ENCODE data around the gene SAMD10.

SAMD10 gene

DNA sequence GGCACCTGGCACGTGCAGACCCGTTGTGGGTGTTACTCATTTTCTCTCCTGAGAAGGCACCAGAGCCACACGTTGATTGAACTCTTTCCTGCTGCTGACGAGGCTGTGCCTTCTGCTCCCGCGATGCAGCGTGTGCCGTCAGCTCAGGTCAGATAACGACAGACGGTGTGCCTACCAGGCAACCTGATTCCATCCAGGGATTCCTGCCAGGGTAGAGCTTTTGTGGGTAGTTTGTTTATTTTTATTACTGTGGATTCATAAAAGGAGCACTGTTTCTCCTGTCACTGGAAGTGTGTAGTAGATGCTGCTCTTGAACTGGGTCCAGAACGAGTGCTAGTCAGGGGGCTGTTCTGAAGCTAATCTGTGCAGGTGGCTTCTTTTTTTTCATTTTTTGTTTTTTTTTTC, 22.2 kb upstream of the SAMD10 start:
- DNase-seq (ENCODE audit: low read depth) = no peak
- TF ChIP-seq, protein P1, sequence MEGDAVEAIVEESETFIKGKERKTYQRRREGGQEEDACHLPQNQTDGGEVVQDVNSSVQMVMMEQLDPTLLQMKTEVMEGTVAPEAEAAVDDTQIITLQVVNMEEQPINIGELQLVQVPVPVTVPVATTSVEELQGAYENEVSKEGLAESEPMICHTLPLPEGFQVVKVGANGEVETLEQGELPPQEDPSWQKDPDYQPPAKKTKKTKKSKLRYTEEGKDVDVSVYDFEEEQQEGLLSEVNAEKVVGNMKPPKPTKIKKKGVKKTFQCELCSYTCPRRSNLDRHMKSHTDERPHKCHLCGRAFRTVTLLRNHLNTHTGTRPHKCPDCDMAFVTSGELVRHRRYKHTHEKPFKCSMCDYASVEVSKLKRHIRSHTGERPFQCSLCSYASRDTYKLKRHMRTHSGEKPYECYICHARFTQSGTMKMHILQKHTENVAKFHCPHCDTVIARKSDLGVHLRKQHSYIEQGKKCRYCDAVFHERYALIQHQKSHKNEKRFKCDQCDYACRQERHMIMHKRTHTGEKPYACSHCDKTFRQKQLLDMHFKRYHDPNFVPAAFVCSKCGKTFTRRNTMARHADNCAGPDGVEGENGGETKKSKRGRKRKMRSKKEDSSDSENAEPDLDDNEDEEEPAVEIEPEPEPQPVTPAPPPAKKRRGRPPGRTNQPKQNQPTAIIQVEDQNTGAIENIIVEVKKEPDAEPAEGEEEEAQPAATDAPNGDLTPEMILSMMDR (IDR thresholded peaks at IDR 0.05; ENCODE audit: low read depth, low read length, missing control alignments) = no peak

DNA sequence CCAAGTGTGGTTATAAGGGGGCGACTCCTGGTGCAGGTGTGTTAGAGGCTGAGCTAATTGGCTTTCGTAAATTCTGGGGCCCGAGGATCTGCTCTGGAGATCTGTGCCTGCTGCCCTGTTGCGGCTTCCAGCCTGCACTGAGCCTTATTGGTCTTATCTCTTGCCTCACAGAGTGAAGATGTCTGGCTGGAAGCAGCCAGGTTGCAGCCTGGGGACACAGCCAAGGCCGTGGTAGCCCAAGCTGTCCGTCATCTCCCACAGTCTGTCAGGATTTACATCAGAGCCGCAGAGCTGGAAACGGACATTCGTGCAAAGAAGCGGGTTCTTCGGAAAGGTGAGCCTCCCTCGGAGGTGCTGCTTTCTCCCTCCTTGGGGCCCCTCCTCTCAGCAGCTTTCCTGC, 21.5 kb upstream of the SAMD10 start:
- TF ChIP-seq, protein P1 (IDR thresholded peaks at IDR 0.05; ENCODE audit: low read depth, low read length, missing control alignments) = no peak
- no peak for DNase-seq (ENCODE audit: low read depth)
- no peak overlapping the region for H3K4me3 ChIP-seq (ENCODE audit: low read depth, low read length)

More for the DNA sequence above, 22.2 kb upstream of the SAMD10 start:
- H3K4me3 ChIP-seq (ENCODE audit: low read depth, low read length) = no peak overlapping the region

DNA sequence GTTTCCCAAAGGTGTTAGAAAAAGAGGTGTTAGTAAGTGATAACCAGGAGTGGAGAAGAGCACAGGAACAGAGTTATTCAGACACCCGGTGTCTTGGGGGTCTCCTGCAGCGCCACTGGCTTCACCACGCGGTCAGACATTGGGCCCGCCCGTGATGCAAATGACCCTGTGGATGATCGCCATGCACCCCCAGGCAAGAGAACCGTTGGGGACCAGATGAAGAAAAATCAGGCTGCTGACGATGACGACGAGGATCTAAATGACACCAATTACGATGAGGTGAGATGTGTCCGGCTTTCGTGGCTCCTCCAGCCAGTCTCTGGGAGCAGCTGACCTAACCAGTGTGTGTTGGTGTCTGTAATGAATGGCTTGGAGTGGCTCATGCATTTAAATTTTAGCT, 3.5 kb upstream of the SAMD10 start:
- TF ChIP-seq, protein P1 (IDR thresholded peaks at IDR 0.05; ENCODE audit: low read depth, low read length, missing control alignments) = no peak
- no peak for DNase-seq (ENCODE audit: low read depth)
- H3K4me3 ChIP-seq (ENCODE audit: low read depth, low read length) = no peak overlapping the region

DNA sequence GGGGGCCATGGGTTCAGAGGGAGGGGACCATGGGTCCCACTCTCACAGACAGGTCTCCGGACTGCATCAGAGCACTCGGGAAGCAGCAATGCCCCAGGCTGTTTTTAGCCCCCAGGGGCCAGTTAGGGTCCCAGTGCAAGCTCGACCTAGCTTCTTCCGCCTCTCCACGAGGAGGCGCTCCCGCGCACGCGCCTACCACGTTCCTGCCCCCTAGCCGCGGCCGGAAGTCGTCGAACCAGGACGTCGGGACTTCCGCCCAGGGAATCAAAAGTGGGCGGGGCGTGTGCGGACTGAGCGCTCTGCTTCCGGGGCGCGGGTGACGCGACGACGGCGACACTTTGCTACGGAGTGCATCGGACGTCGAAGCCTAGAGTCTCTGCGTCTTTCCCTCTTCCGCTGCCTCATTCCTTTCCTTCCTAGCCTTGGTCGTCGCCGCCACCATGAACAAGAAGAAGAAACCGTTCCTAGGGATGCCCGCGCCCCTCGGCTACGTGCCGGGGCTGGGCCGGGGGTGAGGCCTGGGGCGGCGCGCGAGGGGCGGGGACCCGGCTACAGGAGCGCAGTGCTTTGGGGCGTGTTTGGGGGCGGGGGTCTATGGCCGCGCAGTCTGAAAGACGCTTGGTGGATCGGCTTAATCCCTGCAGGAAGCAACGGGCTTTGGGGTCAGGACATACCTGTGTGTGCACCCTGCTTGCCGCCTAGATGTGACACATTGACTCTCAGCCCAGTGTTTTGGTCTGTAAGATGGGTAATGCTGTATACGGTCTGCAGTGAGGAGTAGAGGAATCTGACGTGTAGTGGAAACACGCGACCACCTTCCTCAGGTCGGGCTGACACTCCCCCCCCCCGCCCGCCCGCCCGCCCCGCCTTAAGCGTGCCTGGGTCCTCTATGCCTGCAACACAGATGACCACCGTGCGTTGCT, 1.6 kb upstream of the SAMD10 start, which contains the start of gene PRPF6:
Gene PRPF6, plus strand, starts transcription at position 327 of the 923 bp plus-strand sequence. Its CDS starts 114 bp downstream, at position 441.
- TF ChIP-seq, protein P1 (IDR thresholded peaks at IDR 0.05; ENCODE audit: low read depth, low read length, missing control alignments) = peak; percentile 93
- H3K4me3 ChIP-seq (ENCODE audit: low read depth, low read length) = peak within 1 kb of the TSS; percentile 83
- DNase-seq (ENCODE audit: low read depth) = peak; percentile 91

DNA sequence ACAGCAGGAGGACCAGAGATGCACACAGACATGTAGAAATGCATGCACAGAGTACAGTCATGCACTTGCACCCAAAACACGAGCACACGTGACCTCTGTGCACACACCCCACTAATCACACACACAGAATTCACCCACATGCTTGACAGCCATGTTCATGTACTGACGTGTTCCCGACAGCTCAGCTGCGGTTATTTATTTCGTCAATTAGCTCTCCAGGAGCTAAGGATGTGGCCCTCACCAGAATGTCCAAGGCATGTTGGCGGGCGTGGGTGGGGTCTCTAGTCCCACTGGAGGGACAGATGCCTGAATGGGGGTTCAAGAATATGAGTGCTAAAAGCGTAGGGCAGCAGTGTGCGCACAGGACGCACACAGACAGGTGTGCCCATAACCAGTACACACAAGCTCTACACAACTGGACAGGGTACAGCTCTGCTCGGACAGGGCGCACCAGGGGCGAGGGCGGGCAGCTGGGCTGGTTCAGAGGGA, 919 bp upstream of the SAMD10 start:
- TF ChIP-seq, protein P1 (IDR thresholded peaks at IDR 0.05; ENCODE audit: low read depth, low read length, missing control alignments) = no peak
- H3K4me3 ChIP-seq (ENCODE audit: low read depth, low read length) = peak overlapping the region; percentile 83
- DNase-seq (ENCODE audit: low read depth) = no peak

DNA sequence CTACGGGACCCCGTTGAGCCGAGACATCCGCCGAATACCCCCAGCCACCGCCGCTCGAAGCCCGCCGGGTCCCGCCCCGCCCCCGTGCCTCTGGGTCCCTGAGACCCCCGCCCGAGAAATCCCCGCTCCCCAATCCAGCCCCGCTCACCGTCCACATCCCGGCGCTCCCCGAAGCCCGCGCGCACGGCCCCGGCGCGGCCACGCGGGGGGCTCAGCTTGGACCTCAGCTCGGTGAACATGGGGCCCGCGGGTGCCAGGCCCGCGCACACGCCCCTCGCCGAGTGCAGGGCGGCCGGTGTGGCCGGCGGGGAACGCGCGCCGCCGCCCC, 249 bp downstream of the SAMD10 start:
- no peak for DNase-seq (ENCODE audit: low read depth)
- TF ChIP-seq, protein P1 (IDR thresholded peaks at IDR 0.05; ENCODE audit: low read depth, low read length, missing control alignments) = no peak
- peak overlapping the region; percentile 83 for H3K4me3 ChIP-seq (ENCODE audit: low read depth, low read length)

Measured in GM12864 (cell line).